Measurements from ENCODE around the gene AHRR. TPM values are rescaled to one million over a fixed set of nuclear protein-coding genes. Genes with fewer than 3 reads are reported as not detected.
A peak's percentile ranks its signal among the peaks of the same experiment; 100 is the strongest.

Gene AHRR
- total RNA-seq, 1 donor from 2014 or later = 2.6 TPM

DNA sequence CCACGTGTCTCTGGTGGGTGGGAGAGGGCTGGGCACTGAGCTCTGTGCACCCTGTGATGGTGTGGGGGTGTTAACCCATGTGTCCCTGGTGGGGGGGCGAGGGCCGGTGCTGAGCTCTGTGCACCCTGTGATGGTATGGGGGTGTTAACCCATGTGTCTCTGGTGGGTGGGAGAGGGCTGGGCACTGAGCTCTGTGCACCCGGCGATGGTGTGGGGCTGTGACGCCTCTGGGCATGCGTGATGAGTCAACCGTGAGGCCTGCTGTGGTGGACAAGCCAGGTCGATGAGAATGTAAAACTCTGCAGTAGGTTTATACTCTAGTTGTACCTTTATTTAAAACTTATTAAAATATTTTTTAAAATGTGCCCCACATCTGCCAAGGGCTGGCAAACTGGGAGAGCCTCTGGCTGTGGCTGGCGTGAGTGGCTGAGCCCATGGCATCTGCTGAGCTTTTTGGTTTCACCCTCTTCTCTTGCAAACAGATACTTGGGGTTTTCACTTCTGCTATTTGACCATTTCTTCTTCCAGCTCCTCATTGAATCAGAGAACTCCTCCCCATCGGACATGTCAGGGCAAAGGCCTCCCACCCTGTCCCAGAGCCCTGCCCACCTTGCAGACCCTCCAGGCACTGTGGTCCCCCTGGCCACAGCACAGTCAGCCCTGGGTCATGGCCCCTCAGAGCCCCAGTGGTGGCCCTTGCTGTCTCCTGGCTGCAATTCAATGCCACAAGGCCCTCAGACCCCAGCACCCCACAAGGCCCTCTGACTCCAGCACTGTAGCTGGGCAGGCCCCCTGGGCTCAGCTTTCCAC is 103.0 kb downstream of the AHRR start:
- Histone ChIP-seq H3K36me3 (ENCODE audit: control insufficient read depth, insufficient read depth, low read length) (no peaks in the 10 kb centered on the region), H3K27me3 (ENCODE audit: control insufficient read depth, insufficient read depth, low read length) (peaks cover 2% of the 10 kb centered on the region), H3K4me3 (ENCODE audit: low read depth, low read length) (no peak overlapping the region)
- no peak for DNase-seq (ENCODE audit: low read depth)
- TF ChIP-seq, protein P1, sequence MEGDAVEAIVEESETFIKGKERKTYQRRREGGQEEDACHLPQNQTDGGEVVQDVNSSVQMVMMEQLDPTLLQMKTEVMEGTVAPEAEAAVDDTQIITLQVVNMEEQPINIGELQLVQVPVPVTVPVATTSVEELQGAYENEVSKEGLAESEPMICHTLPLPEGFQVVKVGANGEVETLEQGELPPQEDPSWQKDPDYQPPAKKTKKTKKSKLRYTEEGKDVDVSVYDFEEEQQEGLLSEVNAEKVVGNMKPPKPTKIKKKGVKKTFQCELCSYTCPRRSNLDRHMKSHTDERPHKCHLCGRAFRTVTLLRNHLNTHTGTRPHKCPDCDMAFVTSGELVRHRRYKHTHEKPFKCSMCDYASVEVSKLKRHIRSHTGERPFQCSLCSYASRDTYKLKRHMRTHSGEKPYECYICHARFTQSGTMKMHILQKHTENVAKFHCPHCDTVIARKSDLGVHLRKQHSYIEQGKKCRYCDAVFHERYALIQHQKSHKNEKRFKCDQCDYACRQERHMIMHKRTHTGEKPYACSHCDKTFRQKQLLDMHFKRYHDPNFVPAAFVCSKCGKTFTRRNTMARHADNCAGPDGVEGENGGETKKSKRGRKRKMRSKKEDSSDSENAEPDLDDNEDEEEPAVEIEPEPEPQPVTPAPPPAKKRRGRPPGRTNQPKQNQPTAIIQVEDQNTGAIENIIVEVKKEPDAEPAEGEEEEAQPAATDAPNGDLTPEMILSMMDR (IDR thresholded peaks at IDR 0.05; ENCODE audit: insufficient read depth, low read length, poor library complexity, severe bottlenecking) = no peak

- Histone ChIP-seq H3K36me3 (ENCODE audit: control insufficient read depth, insufficient read depth, low read length) (no peaks in the 10 kb centered on the region), H3K27me3 (ENCODE audit: control insufficient read depth, insufficient read depth, low read length) (peaks cover 2% of the 10 kb centered on the region), H3K4me3 (ENCODE audit: low read depth, low read length) (no peak overlapping the region)
- no peak for DNase-seq (ENCODE audit: low read depth)
- TF ChIP-seq, protein P1 (IDR thresholded peaks at IDR 0.05; ENCODE audit: insufficient read depth, low read length, poor library complexity, severe bottlenecking) = peak; percentile 6
These were observed 104.2 kb downstream of the AHRR start for GRCh38 chr5:425714-426113.

GRCh38 chr5:426392-426976 is 105.0 kb downstream of the AHRR start:
- Histone ChIP-seq H3K36me3 (ENCODE audit: control insufficient read depth, insufficient read depth, low read length) (no peaks in the 10 kb centered on the region), H3K27me3 (ENCODE audit: control insufficient read depth, insufficient read depth, low read length) (no peaks in the 10 kb centered on the region), H3K4me3 (ENCODE audit: low read depth, low read length) (no peak overlapping the region)
- TF ChIP-seq, protein P1 (IDR thresholded peaks at IDR 0.05; ENCODE audit: insufficient read depth, low read length, poor library complexity, severe bottlenecking) = no peak
- DNase-seq (ENCODE audit: low read depth) = no peak

DNA sequence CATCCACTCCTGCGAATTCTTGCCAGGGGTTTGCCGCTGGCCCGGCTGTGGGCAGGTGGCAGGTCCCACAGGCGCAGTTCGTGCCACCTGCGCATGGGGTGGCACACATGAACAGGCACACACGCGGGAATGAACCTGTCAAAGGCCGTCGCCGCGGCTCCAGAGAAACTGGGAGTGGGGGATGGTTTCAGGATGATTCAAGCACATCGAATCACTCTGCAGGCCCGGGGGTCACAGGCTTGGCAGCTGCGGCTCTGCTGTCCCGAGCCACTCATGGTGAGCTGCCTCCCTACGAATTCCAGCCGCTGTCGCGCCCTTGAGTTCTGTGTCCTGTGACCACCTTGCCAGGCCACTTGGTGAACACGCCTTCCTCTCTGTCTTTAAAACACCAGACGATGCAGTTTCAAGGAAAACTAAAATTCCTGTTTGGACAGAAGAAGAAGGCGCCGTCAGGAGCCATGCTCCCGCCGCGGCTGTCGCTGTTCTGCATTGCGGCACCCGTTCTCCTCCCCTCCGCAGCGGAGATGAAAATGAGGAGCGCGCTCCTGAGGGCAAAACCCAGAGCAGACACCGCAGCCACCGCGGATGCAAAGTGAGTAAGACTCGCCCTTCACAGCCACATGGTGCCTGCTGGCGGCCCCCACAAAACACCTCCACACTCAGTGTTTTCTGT is 106.0 kb downstream of the AHRR start:
- TF ChIP-seq, protein P1 (IDR thresholded peaks at IDR 0.05; ENCODE audit: insufficient read depth, low read length, poor library complexity, severe bottlenecking) = no peak
- Histone ChIP-seq H3K36me3 (ENCODE audit: control insufficient read depth, insufficient read depth, low read length) (no peaks in the 10 kb centered on the region), H3K27me3 (ENCODE audit: control insufficient read depth, insufficient read depth, low read length) (no peaks in the 10 kb centered on the region), H3K4me3 (ENCODE audit: low read depth, low read length) (no peak overlapping the region)
- no peak for DNase-seq (ENCODE audit: low read depth)

- no peak for DNase-seq (ENCODE audit: low read depth)
- H3K4me3 ChIP-seq (ENCODE audit: low read depth, low read length) = no peak overlapping the region
- TF ChIP-seq, protein P1 (IDR thresholded peaks at IDR 0.05; ENCODE audit: insufficient read depth, low read length, poor library complexity, severe bottlenecking) = no peak
- H3K36me3 ChIP-seq (ENCODE audit: control insufficient read depth, insufficient read depth, low read length) = no peaks in the 10 kb centered on the region
- peaks cover 2% of the 10 kb centered on the region for H3K27me3 ChIP-seq (ENCODE audit: control insufficient read depth, insufficient read depth, low read length)
These were observed 106.7 kb downstream of the AHRR start for GRCh38 chr5:428219-428618.
